Neutrophil (primary cell): ENCODE results near the gene SRSF7.
A peak's percentile ranks its signal among the peaks of the same experiment; 100 is the strongest.

Source experiments
- H3K27ac ChIP-seq: fragments of 200-600 bp; sonication (generic); 2 replicates; pipeline ENCODE4 v1.5.1; 2016; ENCODE audit warnings: mild to moderate bottlenecking, moderate library complexity
- H3K27me3 ChIP-seq: fragments of 200-600 bp; sonication (generic); 2 replicates; pipeline ENCODE4 v1.6.0; 2016; ENCODE audit warnings: mild to moderate bottlenecking
- H3K36me3 ChIP-seq: fragments of 200-600 bp; sonication (generic); 2 replicates; pipeline ENCODE4 v1.5.1; 2017
- H3K4me1 ChIP-seq, 2 experiments: fragments of 200-600 bp in 1 of 2; sonication (generic) in 1 of 2; 1 replicate in 1 of 2; 2 replicates in 1 of 2; pipeline versions ENCODE4 v1.5.1 to v1.6.1; 2013 to 2016; ENCODE audit warnings: low read depth in 1 of 2, low read length in 1 of 2, mild to moderate bottlenecking in 1 of 2, moderate library complexity in 1 of 2; ENCODE audit not compliant: control insufficient read depth in 1 of 2, insufficient read depth in 1 of 2
- H3K4me3 ChIP-seq, 2 experiments: fragments of 200-600 bp in 1 of 2; sonication (generic) in 1 of 2; 1 replicate in 1 of 2; 2 replicates in 1 of 2; pipeline ENCODE4 v1.5.1; 2013 to 2016; ENCODE audit warnings: low read depth in 1 of 2, low read length in 1 of 2, mild to moderate bottlenecking in 1 of 2, moderate library complexity in 1 of 2
- H3K9me3 ChIP-seq: fragments of 200-600 bp; sonication (generic); 2 replicates; pipeline ENCODE4 v1.5.1; 2016
- CTCF ChIP-seq: fragments of 200-600 bp; sonication (generic); IDR thresholded peaks from 2 replicates; pipeline ENCODE4 v1.5.1; 2016; ENCODE audit warnings: antibody characterized with exemption

SRSF7 gene

GRCh38 chr2:38778687-38779082 lies 27.5 kb upstream of the SRSF7 start:
- peaks cover 26% of the 10 kb centered on the region for H3K27me3 ChIP-seq
- no peaks in the 10 kb centered on the region for H3K36me3 ChIP-seq
- peaks cover 10 to 15% of the 10 kb centered on the region in 2 experiments for H3K4me1 ChIP-seq
- no peaks in the 10 kb centered on the region for H3K9me3 ChIP-seq
- H3K4me3 ChIP-seq = peak overlapping the region; percentile 72 to 74
- H3K27ac ChIP-seq = peak overlapping the region; percentile 68
- no peak for TF ChIP-seq CTCF

GRCh38 chr2:38776531-38776930 lies 25.4 kb upstream of the SRSF7 start:
- H3K9me3 ChIP-seq = no peaks in the 10 kb centered on the region
- H3K27ac ChIP-seq = no peak overlapping the region
- no peak overlapping the region for H3K4me3 ChIP-seq
- H3K27me3 ChIP-seq = peaks cover 26% of the 10 kb centered on the region
- TF ChIP-seq CTCF = no peak
- no peaks in the 10 kb centered on the region for H3K36me3 ChIP-seq
- H3K4me1 ChIP-seq = peaks cover 10 to 15% of the 10 kb centered on the region in 2 experiments

DNA sequence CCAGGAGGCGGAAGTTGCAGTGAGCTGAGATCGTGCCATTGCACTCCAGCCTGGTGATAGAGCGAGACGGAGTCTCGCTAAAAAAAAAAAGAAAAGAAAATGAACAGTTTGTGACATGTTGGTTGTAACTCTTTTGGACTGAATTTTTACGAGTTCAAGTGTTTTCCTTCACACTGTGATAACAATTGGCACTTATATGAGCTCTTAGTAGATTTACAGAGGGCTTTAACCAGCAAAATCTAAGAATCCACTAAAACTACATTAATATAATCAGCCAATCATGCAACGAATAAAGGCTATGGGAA lies 24.7 kb upstream of the SRSF7 start:
- Histone ChIP-seq H3K4me3 (no peak overlapping the region), H3K36me3 (no peaks in the 10 kb centered on the region), H3K27ac (no peak overlapping the region)

DNA sequence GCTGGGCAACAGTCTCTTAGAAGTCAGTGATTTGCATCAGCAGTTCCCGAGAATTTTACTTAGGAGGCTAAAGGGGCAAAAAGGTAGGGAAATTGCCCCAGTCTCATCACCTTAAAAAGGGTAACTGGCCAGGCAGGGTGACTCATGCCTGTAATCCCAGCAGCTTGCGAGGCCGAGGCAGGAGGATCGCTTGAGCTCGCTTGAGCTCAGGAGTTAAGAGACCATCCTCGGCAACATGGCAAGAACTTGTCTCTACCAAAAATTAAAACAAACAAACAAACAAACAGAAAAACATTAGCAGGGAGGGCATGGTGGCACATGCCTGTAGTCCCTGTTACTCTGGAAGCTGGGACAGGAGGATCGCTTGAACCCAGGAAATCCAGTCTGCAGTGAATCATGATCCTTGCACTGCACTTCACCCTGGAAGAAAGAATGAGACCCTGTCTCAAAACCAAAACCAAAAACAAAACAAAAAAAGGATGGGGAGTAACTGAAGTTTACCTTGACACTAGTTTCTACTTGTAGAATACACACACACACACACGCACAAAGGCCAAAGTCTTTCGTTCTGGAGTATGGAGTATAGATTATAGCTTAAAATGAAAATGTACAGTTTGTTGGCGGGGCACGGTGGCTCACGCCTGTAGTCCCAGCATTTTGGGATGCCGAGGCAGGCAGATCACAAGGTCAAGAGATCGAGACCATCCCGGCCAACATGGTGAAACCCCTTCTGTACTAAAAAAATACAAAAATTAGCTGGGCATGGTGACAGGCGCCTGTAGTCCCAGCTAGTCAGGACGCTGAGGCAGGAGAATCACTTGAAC lies 24.1 kb upstream of the SRSF7 start:
- no peak for TF ChIP-seq CTCF
- H3K27me3 ChIP-seq = peaks cover 26% of the 10 kb centered on the region

More for the DNA sequence above, 24.7 kb upstream of the SRSF7 start:
- peaks cover 10 to 15% of the 10 kb centered on the region in 2 experiments for H3K4me1 ChIP-seq
- no peaks in the 10 kb centered on the region for H3K9me3 ChIP-seq
- no peak for TF ChIP-seq CTCF
- H3K27me3 ChIP-seq = peaks cover 26% of the 10 kb centered on the region

DNA sequence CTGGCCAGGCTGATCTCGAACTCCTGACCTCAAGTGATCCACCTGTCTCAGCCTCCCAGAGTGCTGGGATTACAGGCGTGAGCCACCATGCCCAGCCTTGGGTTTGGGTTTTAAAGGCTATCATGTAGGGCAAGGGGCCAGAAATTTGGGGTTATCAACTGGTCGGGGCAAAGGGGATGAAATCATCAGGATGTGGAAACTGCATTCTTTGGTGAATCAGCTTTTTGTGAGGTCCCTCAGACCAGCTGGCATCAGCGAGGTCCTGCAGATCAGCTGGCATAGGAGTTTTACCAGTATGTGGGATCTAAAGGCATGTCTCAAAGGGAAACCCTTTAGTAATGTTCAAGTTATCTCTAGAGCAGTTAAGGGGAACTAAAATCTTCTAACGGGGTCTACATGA lies 20.5 kb upstream of the SRSF7 start:
- Histone ChIP-seq H3K9me3 (no peaks in the 10 kb centered on the region), H3K4me1 (no peaks in the 10 kb centered on the region), H3K27me3 (peaks cover 19% of the 10 kb centered on the region), H3K27ac (no peak overlapping the region), H3K4me3 (no peak overlapping the region), H3K36me3 (no peaks in the 10 kb centered on the region)
- TF ChIP-seq CTCF = no peak

More for the DNA sequence above, 24.1 kb upstream of the SRSF7 start:
- Histone ChIP-seq H3K9me3 (no peaks in the 10 kb centered on the region), H3K4me1 (peaks cover 10 to 15% of the 10 kb centered on the region in 2 experiments), H3K27ac (no peak overlapping the region), H3K36me3 (no peaks in the 10 kb centered on the region), H3K4me3 (no peak overlapping the region)
